Spleen (tissue), 11 donors: Measurements from ENCODE around the gene SLC25A24. TPM values are rescaled to one million over a fixed set of nuclear protein-coding genes. Genes with fewer than 3 reads are reported as not detected.
"Not testable (repeated sequence)": the region's sequence is repeated elsewhere in the genome, so short reads cannot be mapped to it uniquely, and the experiment has no call there.

Source experiments
- DNase-seq: peaks from one replicate; pipeline ENCODE4 v3.0.0-alpha.2; 2020
- H3K27ac ChIP-seq, 8 donors: fragments of 200-600 bp; sonication (generic) in 7 of 8; 1 replicate in 4 of 8; 2 replicates in 4 of 8; pipeline versions ENCODE4 v1.5.0 to v1.8.0; 2016 to 2021; ENCODE audit warnings: inconsistent platforms in 4 of 8, mild to moderate bottlenecking in 4 of 8, moderate library complexity in 1 of 8
- H3K27me3 ChIP-seq, 7 donors: fragments of 200-600 bp; sonication (generic) in 6 of 7; replicated peaks in 1 of 7; 1 replicate in 4 of 7; 2 replicates in 3 of 7; pipeline versions ENCODE4 v1.5.0 to v1.8.0; 2016 to 2021; ENCODE audit warnings: inconsistent platforms in 3 of 7, mild to moderate bottlenecking in 1 of 7
- H3K36me3 ChIP-seq, 6 donors: fragments of 200-600 bp; sonication (generic) in 5 of 6; 1 replicate in 4 of 6; 2 replicates in 2 of 6; pipeline versions ENCODE4 v1.5.0 to v1.8.0; 2016 to 2021; ENCODE audit warnings: inconsistent platforms in 2 of 6
- H3K4me1 ChIP-seq, 6 donors: fragments of 200-600 bp; sonication (generic) in 5 of 6; 1 replicate in 3 of 6; 2 replicates in 3 of 6; pipeline versions ENCODE4 v1.5.0 to v1.8.0; 2016 to 2021; ENCODE audit warnings: inconsistent platforms in 3 of 6
- H3K4me3 ChIP-seq, 8 donors: fragments of 200-600 bp; sonication (generic) in 7 of 8; 1 replicate in 4 of 8; 2 replicates in 4 of 8; pipeline versions ENCODE4 v1.5.0 to v1.8.0; 2016 to 2021; ENCODE audit warnings: inconsistent platforms in 4 of 8, mild to moderate bottlenecking in 4 of 8, moderate library complexity in 2 of 8
- H3K9me3 ChIP-seq, 8 donors: fragments of 200-600 bp; sonication (generic) in 7 of 8; 1 replicate in 4 of 8; 2 replicates in 4 of 8; pipeline versions ENCODE4 v1.5.0 to v1.8.0; 2016 to 2021; ENCODE audit warnings: inconsistent platforms in 4 of 8
- CTCF ChIP-seq, 11 experiments: fragments of 200-600 bp in 7 of 11; fragments of 450-650 bp in 4 of 11; sonication (generic) in 4 of 11; IDR thresholded peaks in 8 of 11; conservative IDR thresholded peaks in 3 of 11; 1 replicate in 7 of 11; 2 replicates in 4 of 11; pipeline versions ENCODE4 v1.4.0 to v1.8.0; 2016 to 2021; ENCODE audit warnings: antibody characterized with exemption in 11 of 11, inconsistent platforms in 4 of 11, mild to moderate bottlenecking in 1 of 11
- POLR2A ChIP-seq, 3 donors: fragments of 450-650 bp; IDR thresholded peaks; one replicate each; pipeline ENCODE4 v1.5.1; 2017; ENCODE audit warnings: antibody characterized with exemption in 3 of 3, mild to moderate bottlenecking in 1 of 3
- POLR2AphosphoS5 ChIP-seq, 3 donors: sonication (generic); formaldehyde crosslinking; IDR thresholded peaks; one replicate each; pipeline ENCODE4 v1.5.1; 2017; ENCODE audit warnings: antibody characterized with exemption in 3 of 3
- WGBS, 5 donors: extraction: QIAGEN DNeasy Blood & Tissue Kit in 3 of 5; methylation state at CpG; one replicate each; pipeline versions ENCODE4 v1.1.5 to v1.1.7; 2013 to 2018; 5-methylcytosine and 5-hydroxymethylcytosine counted together
- intact Hi-C: fragments of 100-400 bp; cut with DNase I; formaldehyde crosslinking; loops from one replicate; pipeline ENCODE4 v1.15.0; 2023; ENCODE audit warnings: low total_unique reads
- polyA plus RNA-seq, 3 donors: library from polyadenylated mRNA; stranded (reverse); fragments of 200-250 nt; gene quantifications; one replicate each; pipeline ENCODE4 v1.2.1, GENCODE V29; 2013
- total RNA-seq, 7 donors: library from RNA; depleted of rRNA in 3 of 7; stranded (reverse); fragments of >200 nt in 3 of 7; fragmentation: NEBNext Ultra II Directional in 4 of 7; extraction: Animal tissue kit (Norgen Biotek cat#: 25700) in 4 of 7; gene quantifications; one replicate each; pipeline versions ENCODE4 v1.1.0 to v1.2.1, GENCODE V29; 2016 to 2021
- donor health status: healthy with polysubstance abuse.
- donor health status: DM: no; HTN: no; CAD: no; lungs with moderate emphysema.
- donor health status: DM: no; HTN: no; CAD: no.
- donor health status: Bipolar disorder and iron deficiency.
- donor health status: healthy.
- donor health status: DM: no; HTN: no; CAD: no.
- donor health status: DM: yes; HTN: yes; CAD: no.

SLC25A24 gene
- total and polyA plus RNA-seq, 10 donors, result 12.2 to 44.4 (median 33.4) TPM

GRCh38 chr1:108182959-108183700 lies 17.0 kb downstream of the SLC25A24 start:
- Histone ChIP-seq H3K36me3 (peaks cover 0 to 83% (median 34%) of the 10 kb centered on the region in 6 donors), H3K9me3 (peaks cover 0 to 19% (median 7%) of the 10 kb centered on the region in 8 donors), H3K27ac (peak overlapping the region in 2 of 8 donors; percentile 33 to 55), H3K4me3 (no peak overlapping the region), H3K4me1 (peaks cover 0 to 24% (median 13%) of the 10 kb centered on the region in 6 donors), H3K27me3 (no peaks in the 10 kb centered on the region)
- TF ChIP-seq CTCF (IDR thresholded peaks at IDR 0.05 in 8 of 11, conservative IDR thresholded peaks at IDR 0.05 in 3 of 11), result no peak
- TF ChIP-seq POLR2A (IDR thresholded peaks at IDR 0.05), result no peak
- no peak for TF ChIP-seq POLR2AphosphoS5 (IDR thresholded peaks at IDR 0.05)
- WGBS, 5 donors, result 46 to 76% (median 47%) methylated on average over 2 of the region's 2 CpGs
- intact Hi-C loops, result no loop called here
- no peak for DNase-seq

GRCh38 chr1:108179018-108179417 lies 21.1 kb downstream of the SLC25A24 start:
- Histone ChIP-seq H3K4me3 (no peak overlapping the region), H3K9me3 (peaks cover 6 to 29% (median 23%) of the 10 kb centered on the region in 8 donors), H3K27ac (no peak overlapping the region), H3K27me3 (no peaks in the 10 kb centered on the region), H3K36me3 (peaks cover 6 to 100% (median 44%) of the 10 kb centered on the region in 6 donors), H3K4me1 (peaks cover 0 to 24% (median 13%) of the 10 kb centered on the region in 6 donors)
- TF ChIP-seq POLR2A (IDR thresholded peaks at IDR 0.05) (no peak), POLR2AphosphoS5 (IDR thresholded peaks at IDR 0.05) (no peak), CTCF (IDR thresholded peaks at IDR 0.05 in 8 of 11, conservative IDR thresholded peaks at IDR 0.05 in 3 of 11) (no peak)
- 73 to 100% (median 80%) methylated on average over 1 of the region's 1 CpG for WGBS, 5 donors
- no peak for DNase-seq
- intact Hi-C loops, result no loop called here

- no CpG with 5 or more reads among the region's 1 CpG for WGBS, 5 donors
- intact Hi-C loops, H3K27me3 ChIP-seq: not testable (repeated sequence)
Measured at GRCh38 chr1:108162409-108162808, 37.7 kb downstream of the SLC25A24 start.

GRCh38 chr1:108159951-108160350 lies 40.2 kb downstream of the SLC25A24 start:
- WGBS, 5 donors, result 85 to 99% (median 98%) methylated on average over 10 to 25 of the region's 30 CpGs; no CpG with 5 or more reads in 1 of the 5 donors

More at GRCh38 chr1:108162409-108162808, 37.7 kb downstream of the SLC25A24 start:
- H3K4me3 ChIP-seq, H3K27ac ChIP-seq, H3K4me1 ChIP-seq, DNase-seq: not testable (repeated sequence)
- Histone ChIP-seq H3K9me3 (peaks cover 0 to 12% (median 5%) of the 10 kb centered on the region in 8 donors), H3K36me3 (peaks cover 0 to 48% (median 4%) of the 10 kb centered on the region in 6 donors)

GRCh38 chr1:108158893-108159453 lies 41.2 kb downstream of the SLC25A24 start:
- no peaks in the 10 kb centered on the region for H3K27me3 ChIP-seq
- H3K27ac ChIP-seq, result no peak overlapping the region
- peaks cover 0 to 73% (median 27%) of the 10 kb centered on the region in 6 donors for H3K36me3 ChIP-seq
- no peaks in the 10 kb centered on the region for H3K4me1 ChIP-seq
- WGBS, 5 donors, result 96 to 99% (median 97%) methylated on average over 7 of the region's 7 CpGs
- no peak overlapping the region for H3K4me3 ChIP-seq
- intact Hi-C loops, result no loop called here
- no peak for DNase-seq
- TF ChIP-seq POLR2AphosphoS5 (IDR thresholded peaks at IDR 0.05) (no peak), POLR2A (IDR thresholded peaks at IDR 0.05) (no peak), CTCF (IDR thresholded peaks at IDR 0.05 in 8 of 11, conservative IDR thresholded peaks at IDR 0.05 in 3 of 11) (no peak)
- H3K9me3 ChIP-seq, result peaks cover 0 to 12% (median 5%) of the 10 kb centered on the region in 8 donors

More at GRCh38 chr1:108159951-108160350, 40.2 kb downstream of the SLC25A24 start:
- Histone ChIP-seq H3K36me3 (peaks cover 0 to 64% (median 17%) of the 10 kb centered on the region in 6 donors), H3K9me3 (peaks cover 0 to 12% (median 5%) of the 10 kb centered on the region in 8 donors)
- H3K27ac ChIP-seq, H3K4me3 ChIP-seq, intact Hi-C loops, H3K4me1 ChIP-seq, H3K27me3 ChIP-seq, DNase-seq: not testable (repeated sequence)
